Lower lobe of right lung (tissue), 2 donors: ENCODE results near the gene BCL11B. TPM values are rescaled to one million over a fixed set of nuclear protein-coding genes. Genes with fewer than 3 reads are reported as not detected.

Experiments
- ATAC-seq, 2 donors: fragments of 200-7000 bp; cut with Tn5 transposase; one replicate each; pipeline ENCODE4 v1.9.1; 2020 to 2022; ENCODE audit warnings: mild to moderate bottlenecking in 2 of 2, moderate library complexity in 2 of 2
- DNase-seq: peaks from one replicate; pipeline ENCODE4 v3.0.0-alpha.2; 2020
- H3K27ac ChIP-seq: fragments of 200-600 bp; one replicate; pipeline ENCODE4 v1.8.0; 2022
- H3K27me3 ChIP-seq: fragments of 200-600 bp; one replicate; pipeline ENCODE4 v1.8.0; 2022; ENCODE audit warnings: low read depth
- H3K36me3 ChIP-seq: fragments of 200-600 bp; one replicate; pipeline ENCODE4 v1.8.0; 2022; ENCODE audit warnings: mild to moderate bottlenecking
- H3K4me1 ChIP-seq: fragments of 200-600 bp; one replicate; pipeline ENCODE4 v1.8.0; 2022
- H3K4me3 ChIP-seq: fragments of 200-600 bp; one replicate; pipeline ENCODE4 v1.8.0; 2022; ENCODE audit warnings: mild to moderate bottlenecking
- H3K9me3 ChIP-seq: fragments of 200-600 bp; one replicate; pipeline ENCODE4 v1.8.0; 2022
- intact Hi-C: fragments of 100-400 bp; cut with DNase I; formaldehyde crosslinking; loops from one replicate; pipeline ENCODE4 v1.11.0; 2022
- total RNA-seq: library from RNA; stranded (reverse); fragmentation: NEBNext Ultra II Directional; extraction: Animal tissue kit (Norgen Biotek cat#: 25700); gene quantifications from one replicate; pipeline ENCODE4 v1.2.1, GENCODE V29; 2021
- TF ChIP-seq, protein P1 (sequence below): fragments of 200-600 bp; IDR thresholded peaks from one replicate; pipeline ENCODE4 v1.8.0; 2022; ENCODE audit warnings: antibody characterized with exemption, mild to moderate bottlenecking
- donor health status: DM: no; HTN: yes; CAD: no; lungs with severe emphysema.

BCL11B gene
- total RNA-seq, 1 donor from 2014 or later, result 2.3 TPM

DNA sequence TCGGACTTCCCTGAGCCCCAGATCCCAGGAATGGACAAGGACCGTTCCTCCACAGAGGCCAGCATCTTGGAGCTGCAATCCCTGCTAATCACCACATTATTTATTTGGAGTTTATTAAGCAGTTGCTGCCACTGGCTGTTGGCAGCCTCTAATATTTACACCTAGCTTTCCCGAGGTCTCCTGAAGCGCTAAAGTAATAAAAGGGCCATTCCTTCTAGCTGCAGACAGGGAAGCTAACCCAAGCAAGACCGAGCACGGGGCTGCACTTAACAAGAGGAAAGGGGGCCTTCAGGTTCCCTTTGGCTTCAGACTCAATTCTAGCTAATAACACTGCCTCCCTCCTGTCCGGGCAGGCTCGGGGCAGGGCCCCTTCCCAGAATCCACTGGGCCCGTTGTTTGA, 63.7 kb downstream of the BCL11B start:
- no peak for DNase-seq
- Histone ChIP-seq H3K27me3 (no peaks in the 10 kb centered on the region), H3K9me3 (no peaks in the 10 kb centered on the region), H3K27ac (no peak overlapping the region), H3K4me1 (no peaks in the 10 kb centered on the region), H3K36me3 (no peaks in the 10 kb centered on the region), H3K4me3 (no peak overlapping the region)
- intact Hi-C loops, result no loop called here
- no peak for ATAC-seq
- TF ChIP-seq, protein P1, sequence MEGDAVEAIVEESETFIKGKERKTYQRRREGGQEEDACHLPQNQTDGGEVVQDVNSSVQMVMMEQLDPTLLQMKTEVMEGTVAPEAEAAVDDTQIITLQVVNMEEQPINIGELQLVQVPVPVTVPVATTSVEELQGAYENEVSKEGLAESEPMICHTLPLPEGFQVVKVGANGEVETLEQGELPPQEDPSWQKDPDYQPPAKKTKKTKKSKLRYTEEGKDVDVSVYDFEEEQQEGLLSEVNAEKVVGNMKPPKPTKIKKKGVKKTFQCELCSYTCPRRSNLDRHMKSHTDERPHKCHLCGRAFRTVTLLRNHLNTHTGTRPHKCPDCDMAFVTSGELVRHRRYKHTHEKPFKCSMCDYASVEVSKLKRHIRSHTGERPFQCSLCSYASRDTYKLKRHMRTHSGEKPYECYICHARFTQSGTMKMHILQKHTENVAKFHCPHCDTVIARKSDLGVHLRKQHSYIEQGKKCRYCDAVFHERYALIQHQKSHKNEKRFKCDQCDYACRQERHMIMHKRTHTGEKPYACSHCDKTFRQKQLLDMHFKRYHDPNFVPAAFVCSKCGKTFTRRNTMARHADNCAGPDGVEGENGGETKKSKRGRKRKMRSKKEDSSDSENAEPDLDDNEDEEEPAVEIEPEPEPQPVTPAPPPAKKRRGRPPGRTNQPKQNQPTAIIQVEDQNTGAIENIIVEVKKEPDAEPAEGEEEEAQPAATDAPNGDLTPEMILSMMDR, result no peak

GRCh38 chr14:99207456-99207855, 64.5 kb downstream of the BCL11B start:
- DNase-seq (no peak), ATAC-seq (no peak)
- no peaks in the 10 kb centered on the region for H3K27me3 ChIP-seq
- TF ChIP-seq, protein P1, result no peak
- no peaks in the 10 kb centered on the region for H3K9me3 ChIP-seq
- intact Hi-C loops, result no loop called here
- no peaks in the 10 kb centered on the region for H3K36me3 ChIP-seq
- no peaks in the 10 kb centered on the region for H3K4me1 ChIP-seq
- H3K27ac ChIP-seq, result no peak overlapping the region
- no peak overlapping the region for H3K4me3 ChIP-seq

GRCh38 chr14:99206090-99206489, 65.9 kb downstream of the BCL11B start:
- Histone ChIP-seq H3K36me3 (no peaks in the 10 kb centered on the region), H3K4me1 (no peaks in the 10 kb centered on the region), H3K27ac (no peak overlapping the region), H3K4me3 (no peak overlapping the region), H3K9me3 (no peaks in the 10 kb centered on the region), H3K27me3 (no peaks in the 10 kb centered on the region)
- intact Hi-C loops, result no loop called here
- ATAC-seq (no peak), DNase-seq (no peak)
- TF ChIP-seq, protein P1, result no peak

DNA sequence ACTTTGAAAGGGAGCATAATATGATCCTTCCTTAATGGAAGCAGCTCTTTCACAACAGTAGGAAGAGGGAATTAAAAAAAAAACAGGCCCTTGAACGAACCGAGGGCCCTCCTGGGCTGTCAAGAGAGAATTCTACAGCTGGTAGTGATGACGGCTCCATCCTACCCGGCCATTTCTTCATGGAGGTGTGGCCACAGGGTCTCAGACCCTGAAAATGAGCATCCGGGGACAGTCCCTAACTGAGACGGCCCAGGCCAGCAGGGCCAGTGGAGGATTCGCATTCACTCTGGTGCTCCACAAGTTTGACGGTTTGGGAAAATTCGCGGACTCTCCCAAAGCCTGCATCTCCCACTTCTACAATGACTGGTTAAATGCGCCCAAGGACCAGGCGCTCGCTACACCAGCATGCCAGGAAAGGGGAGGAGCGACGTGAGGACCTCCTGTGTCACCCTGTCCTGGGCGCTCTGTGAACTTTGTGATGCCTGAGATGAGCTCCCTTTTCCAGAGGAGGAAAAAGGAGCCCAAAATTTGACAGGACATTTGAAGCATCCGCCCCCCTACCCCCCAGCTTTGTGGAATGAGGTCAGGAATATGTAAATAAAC, 66.8 kb downstream of the BCL11B start:
- Histone ChIP-seq H3K27me3 (no peaks in the 10 kb centered on the region), H3K4me3 (no peak overlapping the region), H3K9me3 (no peaks in the 10 kb centered on the region), H3K4me1 (no peaks in the 10 kb centered on the region), H3K27ac (no peak overlapping the region), H3K36me3 (no peaks in the 10 kb centered on the region)
- TF ChIP-seq, protein P1, result no peak
- ATAC-seq (no peak), DNase-seq (no peak)
- intact Hi-C loops, result no loop called here

GRCh38 chr14:99203801-99204200, 68.2 kb downstream of the BCL11B start:
- TF ChIP-seq, protein P1, result no peak
- intact Hi-C loops, result no loop called here
- ATAC-seq (no peak), DNase-seq (no peak)
- Histone ChIP-seq H3K27ac (no peak overlapping the region), H3K27me3 (no peaks in the 10 kb centered on the region), H3K36me3 (no peaks in the 10 kb centered on the region), H3K9me3 (no peaks in the 10 kb centered on the region), H3K4me3 (no peak overlapping the region), H3K4me1 (no peaks in the 10 kb centered on the region)
